Choroid plexus epithelial cell (primary cell): ENCODE results near the gene MARCO.
"Not testable (repeated sequence)": the region's sequence is repeated elsewhere in the genome, so short reads cannot be mapped to it uniquely, and the experiment has no call there.

Experiments used
- DNase-seq: peaks from one replicate; pipeline ENCODE4 v3.0.0-alpha.2; 2010; ENCODE audit warnings: low read depth
- H3K4me3 ChIP-seq: 2 replicates; pipeline ENCODE4 v1.5.1; 2011; ENCODE audit warnings: low read depth, mild to moderate bottlenecking, control low read depth, low read length, moderate library complexity
- TF ChIP-seq, protein P1 (sequence below): conservative IDR thresholded peaks from 2 replicates; pipeline ENCODE4 v1.5.1; 2011; ENCODE audit warnings: low read depth, mild to moderate bottlenecking, control low read depth, inconsistent platforms, low read length, moderate library complexity

The MARCO gene

DNA sequence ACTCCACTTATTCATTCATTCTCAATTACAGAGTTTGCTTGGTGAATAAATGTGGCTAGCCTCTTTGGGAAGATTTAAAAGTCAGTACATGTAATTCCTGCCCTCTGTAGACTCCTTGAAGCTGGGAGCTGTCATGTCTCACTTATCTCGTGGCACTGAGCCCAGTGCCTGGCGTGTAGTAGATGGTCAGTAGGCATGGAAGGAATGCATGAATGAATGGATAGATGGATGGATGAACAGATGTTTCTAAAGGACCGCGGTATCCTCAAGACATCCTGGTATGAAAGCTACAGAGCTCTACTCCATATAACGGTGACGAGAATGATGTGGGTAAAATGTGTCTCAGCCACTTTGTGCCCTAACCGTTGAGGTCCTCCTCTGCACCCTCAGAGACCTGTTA, 83.0 kb downstream of the MARCO start:
- no peak for DNase-seq
- TF ChIP-seq, protein P1, sequence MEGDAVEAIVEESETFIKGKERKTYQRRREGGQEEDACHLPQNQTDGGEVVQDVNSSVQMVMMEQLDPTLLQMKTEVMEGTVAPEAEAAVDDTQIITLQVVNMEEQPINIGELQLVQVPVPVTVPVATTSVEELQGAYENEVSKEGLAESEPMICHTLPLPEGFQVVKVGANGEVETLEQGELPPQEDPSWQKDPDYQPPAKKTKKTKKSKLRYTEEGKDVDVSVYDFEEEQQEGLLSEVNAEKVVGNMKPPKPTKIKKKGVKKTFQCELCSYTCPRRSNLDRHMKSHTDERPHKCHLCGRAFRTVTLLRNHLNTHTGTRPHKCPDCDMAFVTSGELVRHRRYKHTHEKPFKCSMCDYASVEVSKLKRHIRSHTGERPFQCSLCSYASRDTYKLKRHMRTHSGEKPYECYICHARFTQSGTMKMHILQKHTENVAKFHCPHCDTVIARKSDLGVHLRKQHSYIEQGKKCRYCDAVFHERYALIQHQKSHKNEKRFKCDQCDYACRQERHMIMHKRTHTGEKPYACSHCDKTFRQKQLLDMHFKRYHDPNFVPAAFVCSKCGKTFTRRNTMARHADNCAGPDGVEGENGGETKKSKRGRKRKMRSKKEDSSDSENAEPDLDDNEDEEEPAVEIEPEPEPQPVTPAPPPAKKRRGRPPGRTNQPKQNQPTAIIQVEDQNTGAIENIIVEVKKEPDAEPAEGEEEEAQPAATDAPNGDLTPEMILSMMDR = no peak
- no peak overlapping the region for H3K4me3 ChIP-seq

DNA sequence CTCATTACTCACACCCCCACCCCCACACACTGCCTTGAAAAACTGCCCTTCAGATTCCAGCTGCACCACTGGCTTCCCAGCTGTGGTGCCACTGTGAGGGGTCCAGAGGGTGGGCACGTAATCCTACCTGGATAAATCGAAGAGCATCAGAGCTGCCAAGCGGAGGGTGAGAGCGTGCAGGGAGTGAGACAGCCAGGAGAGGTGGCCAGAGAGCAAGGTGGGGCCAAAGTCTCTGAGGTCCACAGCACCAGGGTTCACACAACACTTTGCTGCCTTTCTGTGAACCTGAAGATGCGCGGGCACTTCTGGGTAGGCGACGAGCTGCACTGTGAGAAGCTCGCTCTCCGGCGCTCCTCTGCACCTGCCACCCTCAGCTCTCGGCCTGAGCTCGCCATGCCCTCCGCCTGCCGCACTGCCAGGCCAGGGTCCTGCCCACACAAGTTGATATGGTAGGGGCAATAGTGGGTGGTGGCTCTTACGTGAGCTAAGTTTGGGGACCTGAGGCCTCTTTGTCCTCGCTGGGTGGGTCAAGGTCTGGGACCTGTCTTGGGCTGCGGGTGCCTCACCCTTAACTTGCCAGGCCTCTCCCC, 83.9 kb downstream of the MARCO start:
- TF ChIP-seq, protein P1 = no peak
- no peak overlapping the region for H3K4me3 ChIP-seq
- no peak for DNase-seq

DNA sequence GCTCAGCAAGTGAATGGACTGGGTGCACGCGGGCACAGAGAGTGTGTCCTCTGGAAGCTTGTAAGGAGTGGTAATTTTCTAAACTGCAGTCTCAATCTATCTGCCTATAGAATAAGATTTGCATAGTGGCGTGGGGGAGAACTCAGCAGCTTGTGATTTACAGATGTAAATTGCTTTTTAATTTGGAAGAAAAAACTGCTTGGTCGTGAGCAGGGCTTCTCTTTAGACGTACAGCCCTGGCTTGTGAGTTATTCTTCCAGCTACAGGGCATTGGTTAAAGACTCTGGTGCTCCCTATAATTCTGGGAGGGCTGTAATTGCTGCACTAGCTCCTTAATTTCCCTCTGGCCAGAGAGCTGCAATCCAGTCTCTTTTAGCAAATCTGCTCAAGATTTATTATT, 84.9 kb downstream of the MARCO start:
- no peak overlapping the region for H3K4me3 ChIP-seq
- TF ChIP-seq, protein P1 = no peak
- no peak for DNase-seq

DNA sequence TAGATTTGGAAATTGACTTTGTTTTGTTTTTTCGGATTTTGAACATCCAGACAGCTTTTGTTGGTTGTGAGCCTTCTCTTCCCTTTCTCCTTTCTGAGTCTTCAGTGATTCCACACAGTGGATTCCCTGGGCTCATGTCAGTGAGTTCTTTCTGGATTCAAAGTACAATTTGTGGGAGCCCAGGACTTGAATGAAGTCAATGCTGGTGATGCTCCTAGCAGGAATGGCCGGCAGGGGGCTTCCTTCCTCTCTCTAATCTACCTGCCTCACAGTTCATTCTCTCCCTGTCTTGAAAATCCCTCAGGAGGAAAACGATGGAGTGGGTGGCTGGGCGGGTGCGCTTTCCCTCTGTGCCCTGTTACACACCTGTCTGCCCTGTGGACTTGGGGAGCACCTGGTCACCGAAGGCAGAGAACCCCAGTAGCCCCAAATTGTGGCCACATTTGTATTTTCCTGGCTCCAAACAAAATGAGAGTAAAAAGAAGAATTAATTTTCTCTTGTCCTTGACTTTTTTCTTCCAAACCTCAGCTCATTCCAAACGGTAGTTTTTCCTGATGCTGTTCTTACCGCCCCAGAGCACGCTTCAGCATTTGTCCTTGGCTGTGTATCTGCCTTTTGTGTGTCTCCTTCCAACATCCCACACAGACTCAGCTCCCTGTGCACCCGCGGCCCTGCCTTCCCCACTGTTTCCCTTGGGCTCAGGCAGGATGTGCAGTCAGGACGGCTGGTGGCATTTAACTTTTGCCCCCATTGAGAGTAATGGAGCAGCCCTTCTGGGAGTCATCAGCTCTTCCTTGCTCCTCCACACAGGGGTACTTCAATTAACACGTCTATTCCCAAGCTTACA, 86.6 kb downstream of the MARCO start:
- TF ChIP-seq, protein P1 = peak; percentile 69
- no peak overlapping the region for H3K4me3 ChIP-seq
- peak; percentile 61 for DNase-seq

DNA sequence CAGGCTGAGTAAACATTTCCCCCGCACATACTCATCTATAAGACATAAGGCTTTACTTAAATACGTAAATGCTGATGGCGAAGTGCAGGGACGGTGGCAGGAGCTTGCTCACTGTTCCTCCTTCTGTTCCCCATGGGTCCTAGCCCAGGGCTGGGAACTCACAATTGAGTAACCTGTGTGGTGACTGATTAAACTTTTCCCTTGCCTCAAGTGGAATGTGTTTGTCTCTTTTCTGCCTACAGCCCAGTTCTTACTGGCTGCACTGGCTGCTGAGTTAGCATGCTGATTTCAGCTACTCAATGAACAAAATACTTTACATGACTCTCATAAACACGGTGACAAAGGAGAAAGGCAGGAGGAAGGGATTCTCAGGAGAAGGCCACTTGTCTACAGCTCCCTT, 87.3 kb downstream of the MARCO start:
- DNase-seq = no peak
- TF ChIP-seq, protein P1 = no peak
- no peak overlapping the region for H3K4me3 ChIP-seq

DNA sequence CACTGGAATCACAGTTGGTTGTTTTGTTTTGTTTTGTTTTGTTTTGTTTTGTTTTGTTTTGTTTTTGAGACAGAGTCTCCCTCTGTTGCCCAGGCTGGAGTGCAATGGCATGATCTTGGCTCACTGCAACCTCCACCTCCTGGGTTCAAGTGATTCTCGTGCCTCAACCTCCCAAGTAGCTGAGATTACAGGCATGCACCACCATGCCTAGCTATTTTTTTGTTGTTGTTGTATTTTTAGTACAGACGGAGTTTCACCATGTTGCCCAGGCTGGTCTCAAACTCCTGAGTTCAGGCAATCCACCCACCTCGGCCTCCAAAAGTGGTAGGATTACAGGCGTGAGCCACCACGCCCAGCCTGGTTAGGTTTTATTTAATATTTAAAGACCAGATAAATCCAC, 95.9 kb downstream of the MARCO start:
- not testable (repeated sequence) for H3K4me3 ChIP-seq, DNase-seq

DNA sequence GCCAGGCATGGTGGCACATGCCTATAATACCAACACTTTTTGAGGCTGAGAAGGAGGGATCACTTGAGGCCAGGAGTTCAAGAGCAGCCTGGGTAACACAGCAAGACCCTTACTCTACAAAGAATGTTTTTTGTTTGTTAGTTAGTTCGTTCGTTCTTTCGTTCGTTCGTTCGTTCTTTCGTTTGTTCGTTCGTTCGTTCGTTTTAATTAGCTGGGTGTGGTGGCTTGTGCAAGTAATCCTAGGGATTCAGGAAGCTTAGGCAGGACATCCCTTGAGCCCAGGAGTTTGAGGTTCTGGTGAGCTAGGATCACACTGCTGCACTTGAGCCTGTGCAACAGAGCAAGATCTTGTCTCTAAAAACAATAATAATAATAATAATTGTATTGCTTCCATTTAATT, 98.7 kb downstream of the MARCO start:
- TF ChIP-seq, protein P1 = no peak
- DNase-seq = no peak
- no peak overlapping the region for H3K4me3 ChIP-seq
